ENCODE data around the gene DCAF12. TPM values are rescaled to one million over a fixed set of nuclear protein-coding genes. Genes with fewer than 3 reads are reported as not detected.

Gene DCAF12
- polyA plus RNA-seq, 1 of the 3 experiments (the other 2 are of a cell fraction): 20.8 TPM

DNA sequence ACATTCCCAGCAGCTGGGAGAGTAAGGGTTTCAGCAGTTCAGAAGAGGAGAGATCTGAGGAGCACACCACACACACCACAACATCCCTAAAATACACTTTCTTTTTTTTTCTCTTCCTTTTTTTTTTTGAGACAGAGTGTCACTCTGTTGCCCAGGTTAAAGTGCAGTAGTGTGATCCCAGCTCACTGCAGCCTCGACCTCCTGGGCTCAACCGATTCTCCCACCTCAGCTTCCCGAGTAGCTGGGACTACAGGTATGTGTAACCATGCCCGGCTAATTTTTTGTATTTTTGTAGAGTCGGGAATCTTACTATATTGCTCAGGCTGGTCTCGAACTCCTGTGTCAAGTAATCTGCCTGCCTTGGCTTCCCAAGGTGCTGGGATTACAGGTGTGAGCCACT lies 42.6 kb upstream of the DCAF12 start:
- no peaks in the 10 kb centered on the region for H3K27me3 ChIP-seq (ENCODE audit: insufficient read depth)

More for the DNA sequence above, 42.6 kb upstream of the DCAF12 start:
- TF ChIP-seq, protein P1, sequence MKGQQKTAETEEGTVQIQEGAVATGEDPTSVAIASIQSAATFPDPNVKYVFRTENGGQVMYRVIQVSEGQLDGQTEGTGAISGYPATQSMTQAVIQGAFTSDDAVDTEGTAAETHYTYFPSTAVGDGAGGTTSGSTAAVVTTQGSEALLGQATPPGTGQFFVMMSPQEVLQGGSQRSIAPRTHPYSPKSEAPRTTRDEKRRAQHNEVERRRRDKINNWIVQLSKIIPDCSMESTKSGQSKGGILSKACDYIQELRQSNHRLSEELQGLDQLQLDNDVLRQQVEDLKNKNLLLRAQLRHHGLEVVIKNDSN (IDR thresholded peaks at IDR 0.05; ENCODE audit: borderline replicate concordance, low read depth): no peak
- TF ChIP-seq NFIC (IDR thresholded peaks at IDR 0.05; ENCODE audit: borderline replicate concordance) (no peak), GATA2 (CRISPR knock-in tag; IDR thresholded peaks at IDR 0.05) (no peak), SIN3A (IDR thresholded peaks at IDR 0.05; ENCODE audit: borderline replicate concordance, low read depth, low read length) (no peak), RXRA (IDR thresholded peaks at IDR 0.05; ENCODE audit: borderline replicate concordance, low read depth) (no peak), TCF12 (IDR thresholded peaks at IDR 0.05) (no peak), MXI1 (IDR thresholded peaks at IDR 0.05; ENCODE audit: low read depth, low read length) (no peak), RCOR1 (IDR thresholded peaks at IDR 0.05; ENCODE audit: low read length) (no peak), RFX5 (IDR thresholded peaks at IDR 0.05; ENCODE audit: low read length) (no peak), REST (IDR thresholded peaks at IDR 0.05; ENCODE audit: low read depth, low read length) (no peak), FOXJ3 (CRISPR knock-in tag; IDR thresholded peaks at IDR 0.05) (no peak)
- TF ChIP-seq, protein P2, sequence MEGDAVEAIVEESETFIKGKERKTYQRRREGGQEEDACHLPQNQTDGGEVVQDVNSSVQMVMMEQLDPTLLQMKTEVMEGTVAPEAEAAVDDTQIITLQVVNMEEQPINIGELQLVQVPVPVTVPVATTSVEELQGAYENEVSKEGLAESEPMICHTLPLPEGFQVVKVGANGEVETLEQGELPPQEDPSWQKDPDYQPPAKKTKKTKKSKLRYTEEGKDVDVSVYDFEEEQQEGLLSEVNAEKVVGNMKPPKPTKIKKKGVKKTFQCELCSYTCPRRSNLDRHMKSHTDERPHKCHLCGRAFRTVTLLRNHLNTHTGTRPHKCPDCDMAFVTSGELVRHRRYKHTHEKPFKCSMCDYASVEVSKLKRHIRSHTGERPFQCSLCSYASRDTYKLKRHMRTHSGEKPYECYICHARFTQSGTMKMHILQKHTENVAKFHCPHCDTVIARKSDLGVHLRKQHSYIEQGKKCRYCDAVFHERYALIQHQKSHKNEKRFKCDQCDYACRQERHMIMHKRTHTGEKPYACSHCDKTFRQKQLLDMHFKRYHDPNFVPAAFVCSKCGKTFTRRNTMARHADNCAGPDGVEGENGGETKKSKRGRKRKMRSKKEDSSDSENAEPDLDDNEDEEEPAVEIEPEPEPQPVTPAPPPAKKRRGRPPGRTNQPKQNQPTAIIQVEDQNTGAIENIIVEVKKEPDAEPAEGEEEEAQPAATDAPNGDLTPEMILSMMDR (IDR thresholded peaks at IDR 0.05): no peak
- H3K4me2 ChIP-seq: no peak overlapping the region
- no peak overlapping the region for H2AFZ ChIP-seq (ENCODE audit: low read depth)
- H3K27ac ChIP-seq (ENCODE audit: low read depth in 2 of 2, low read length in 1 of 2): no peak overlapping the region
- WGBS (ENCODE audit: low lambda C conversion rate): 92% methylated on average over 6 of the region's 6 CpGs
- DNase-seq: no peak
- POLR2A ChIA-PET: no interaction called here
- no peak overlapping the region for H3K9ac ChIP-seq
- no peaks in the 10 kb centered on the region for H3K79me2 ChIP-seq (ENCODE audit: insufficient read depth)
- no peaks in the 10 kb centered on the region for H3K9me3 ChIP-seq
- no peaks in the 10 kb centered on the region for H3K36me3 ChIP-seq (replicated peaks in 1 of 2; ENCODE audit: control insufficient read depth in 1 of 2, insufficient read depth in 2 of 2, low read length in 1 of 2)
- no peaks in the 10 kb centered on the region for H4K20me1 ChIP-seq (ENCODE audit: insufficient read depth)
- no peak overlapping the region for H3K4me3 ChIP-seq (ENCODE audit: low read depth in 2 of 2, low read length in 1 of 2)
- H3K9me2 ChIP-seq: no peaks in the 10 kb centered on the region
- CTCF ChIA-PET: interaction anchor here (1.0 kb wide), 1 partner anchor 10 kb away, joined by 3 read pairs; no protein-coding TSS in a partner anchor
- no peaks in the 10 kb centered on the region for H3F3A ChIP-seq (replicated peaks; ENCODE audit: insufficient read depth)
- peaks cover 0 to 4% of the 10 kb centered on the region in 2 experiments; a peak in 1 of 4 replicates for H3K4me1 ChIP-seq (ENCODE audit: control insufficient read depth in 1 of 2, insufficient read depth in 2 of 2, low read depth in 1 of 2, low read length in 1 of 2)

Data from SK-N-SH (cell line).